HG03095 (cell line): ENCODE results near the gene SOX2.
"Not testable (repeated sequence)": the region's sequence is repeated elsewhere in the genome, so short reads cannot be mapped to it uniquely, and the experiment has no call there.

ENCODE experiments used
- ATAC-seq: cut with Tn5 transposase; IDR thresholded peaks from one replicate; pipeline ENCODE4 v1.9.1; 2021; ENCODE audit warnings: moderate library complexity; ENCODE audit not compliant: unreplicated experiment

The SOX2 gene

DNA sequence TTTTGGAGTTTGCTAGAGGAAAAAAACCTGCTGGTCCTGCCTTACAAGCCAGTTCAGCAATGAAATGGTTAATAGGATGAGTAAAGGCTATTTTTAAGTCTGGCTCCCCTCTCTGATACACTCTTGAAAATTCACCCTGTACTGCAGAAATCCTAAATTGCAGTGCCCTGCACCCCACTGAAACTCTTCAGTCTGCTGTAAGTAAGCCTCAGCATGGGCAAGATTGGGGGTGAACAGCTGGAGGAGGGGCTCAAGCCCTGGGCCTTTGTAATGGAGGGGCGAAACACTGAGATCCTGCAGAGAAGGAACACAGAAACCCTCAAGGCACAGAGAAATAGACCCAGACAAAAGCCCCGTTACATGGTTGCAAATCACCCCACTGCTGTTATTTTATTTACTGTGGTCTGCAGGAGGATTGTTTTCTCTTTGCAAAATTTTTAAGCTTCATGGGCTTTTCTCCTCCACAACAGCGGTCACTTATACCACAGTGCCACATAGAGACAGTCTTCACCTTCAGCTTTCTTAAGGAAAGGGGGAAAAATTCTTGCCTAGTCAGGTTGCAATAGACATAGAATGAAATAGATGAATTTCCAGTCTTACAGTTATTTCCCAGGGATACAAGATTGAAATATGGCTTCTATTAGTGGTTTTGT lies 45.0 kb downstream of the SOX2 start:
- no peak for ATAC-seq

DNA sequence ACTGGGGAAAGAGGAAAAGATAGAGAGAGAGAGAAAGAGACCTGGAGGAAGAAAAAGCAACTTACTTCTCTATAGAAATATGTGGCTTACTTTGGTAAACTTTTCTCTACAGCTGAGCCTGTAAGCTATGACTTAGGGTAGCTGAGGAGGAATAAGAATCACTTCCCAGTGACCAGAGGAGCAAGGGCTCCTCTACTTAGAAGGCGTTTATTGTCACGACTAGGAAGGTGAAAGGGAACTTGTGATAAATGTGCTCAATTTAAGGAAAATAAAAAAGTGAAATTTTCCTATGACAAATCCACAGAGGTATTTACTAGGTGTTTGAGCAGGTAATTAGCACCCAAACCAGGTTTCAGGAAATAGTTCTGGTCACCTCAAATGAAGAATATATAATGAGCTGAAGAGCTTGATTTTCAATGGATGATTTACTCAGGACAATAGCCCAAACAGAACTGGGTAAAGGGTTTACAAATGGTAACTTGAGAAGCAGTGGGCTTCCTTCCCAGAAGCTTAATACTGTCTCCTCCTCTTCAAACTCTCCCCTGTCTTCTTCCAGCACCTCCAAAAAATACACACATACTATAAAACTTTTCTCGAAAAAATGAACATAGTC lies 46.1 kb downstream of the SOX2 start:
- no peak for ATAC-seq

DNA sequence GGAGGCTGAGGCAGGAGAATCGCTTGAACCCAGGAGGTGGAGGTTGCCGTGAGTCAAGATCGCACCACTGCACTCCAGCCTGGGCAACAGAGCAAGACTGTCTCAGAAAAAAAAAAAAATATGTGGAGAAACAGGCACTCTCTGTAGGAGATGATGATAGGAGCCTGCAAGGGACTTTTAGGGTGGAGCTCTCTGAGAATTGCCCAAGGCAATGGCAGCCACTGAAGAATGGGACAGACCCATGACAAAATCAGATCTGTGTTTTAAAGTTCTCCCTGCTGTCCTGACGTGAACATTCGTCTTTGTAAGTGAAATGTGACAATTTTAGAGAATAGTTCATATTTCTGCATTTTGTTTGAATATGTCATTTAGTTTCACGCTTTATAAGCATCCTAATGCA lies 50.2 kb downstream of the SOX2 start:
- ATAC-seq: no peak

DNA sequence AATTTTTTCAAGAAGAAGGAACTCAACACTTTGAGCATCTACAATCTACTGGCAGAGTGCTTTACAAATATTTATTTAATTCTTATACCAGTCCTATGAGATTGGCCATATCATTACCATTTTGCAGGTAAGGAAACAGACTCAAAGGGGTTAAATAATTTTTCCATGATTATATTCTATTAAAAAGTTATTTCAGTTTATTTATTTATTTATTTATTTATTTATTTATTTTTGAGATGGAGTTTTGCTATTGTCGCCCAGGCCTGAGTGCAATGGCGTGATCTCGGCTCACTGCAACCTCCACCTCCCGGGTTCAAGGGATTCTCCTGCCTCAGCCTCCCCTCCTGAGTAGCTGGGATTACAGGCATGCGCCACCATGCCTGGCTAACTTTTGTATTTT lies 52.3 kb downstream of the SOX2 start:
- ATAC-seq: not testable (repeated sequence)
